Measurements from ENCODE around the gene MEGF11.

Gene MEGF11

GRCh38 chr15:65907661-65908060, 345.9 kb downstream of the MEGF11 start:
- Mint-ChIP-seq H3K27me3 (no peaks in the 10 kb centered on the region), H3K27ac (no peak overlapping the region), H3K36me3 (peaks cover 25% of the 10 kb centered on the region)

GRCh38 chr15:65906396-65906795, 347.2 kb downstream of the MEGF11 start:
- Mint-ChIP-seq H3K9me3 (no peaks in the 10 kb centered on the region), H3K4me1 (peaks cover 24% of the 10 kb centered on the region), H3K4me3 (no peak overlapping the region), H3K27me3 (no peaks in the 10 kb centered on the region), H3K27ac (no peak overlapping the region), H3K36me3 (peaks cover 24% of the 10 kb centered on the region)
- no peak for ATAC-seq

More at GRCh38 chr15:65907661-65908060, 345.9 kb downstream of the MEGF11 start:
- no peak overlapping the region for H3K4me3 Mint-ChIP-seq
- peaks cover 14% of the 10 kb centered on the region for H3K4me1 Mint-ChIP-seq
- H3K9me3 Mint-ChIP-seq = no peaks in the 10 kb centered on the region
- ATAC-seq = no peak

- no peak for ATAC-seq
- Mint-ChIP-seq H3K4me1 (peaks cover 24% of the 10 kb centered on the region), H3K27me3 (no peaks in the 10 kb centered on the region), H3K9me3 (no peaks in the 10 kb centered on the region), H3K4me3 (no peak overlapping the region), H3K27ac (peak overlapping the region; percentile 50), H3K36me3 (peaks cover 28% of the 10 kb centered on the region)
These were observed 349.2 kb downstream of the MEGF11 start for GRCh38 chr15:65904301-65904700.

GRCh38 chr15:65903296-65904073, 350.1 kb downstream of the MEGF11 start:
- peaks cover 25% of the 10 kb centered on the region for H3K36me3 Mint-ChIP-seq

GRCh38 chr15:65902373-65902772, 351.2 kb downstream of the MEGF11 start:
- Mint-ChIP-seq H3K36me3 (peaks cover 24% of the 10 kb centered on the region), H3K4me1 (peaks cover 24% of the 10 kb centered on the region), H3K27me3 (no peaks in the 10 kb centered on the region), H3K9me3 (no peaks in the 10 kb centered on the region), H3K27ac (peak overlapping the region; percentile 50), H3K4me3 (no peak overlapping the region)
- ATAC-seq = peak; percentile 96

More at GRCh38 chr15:65903296-65904073, 350.1 kb downstream of the MEGF11 start:
- ATAC-seq = no peak
- H3K4me1 Mint-ChIP-seq = peaks cover 24% of the 10 kb centered on the region
- no peaks in the 10 kb centered on the region for H3K27me3 Mint-ChIP-seq
- no peak overlapping the region for H3K4me3 Mint-ChIP-seq
- peak overlapping the region; percentile 50 for H3K27ac Mint-ChIP-seq
- no peaks in the 10 kb centered on the region for H3K9me3 Mint-ChIP-seq

GRCh38 chr15:65901836-65902235, 351.7 kb downstream of the MEGF11 start:
- no peaks in the 10 kb centered on the region for H3K9me3 Mint-ChIP-seq
- no peak overlapping the region for H3K4me3 Mint-ChIP-seq

GRCh38 chr15:65901336-65901735, 352.2 kb downstream of the MEGF11 start:
- Mint-ChIP-seq H3K4me3 (no peak overlapping the region), H3K27me3 (no peaks in the 10 kb centered on the region), H3K36me3 (peaks cover 22% of the 10 kb centered on the region), H3K4me1 (peaks cover 24% of the 10 kb centered on the region), H3K9me3 (no peaks in the 10 kb centered on the region), H3K27ac (no peak overlapping the region)
- ATAC-seq = no peak

More at GRCh38 chr15:65901836-65902235, 351.7 kb downstream of the MEGF11 start:
- Mint-ChIP-seq H3K4me1 (peaks cover 24% of the 10 kb centered on the region), H3K27me3 (no peaks in the 10 kb centered on the region), H3K27ac (peak overlapping the region; percentile 50), H3K36me3 (peaks cover 19% of the 10 kb centered on the region)
- no peak for ATAC-seq

GRCh38 chr15:65900488-65900887, 353.1 kb downstream of the MEGF11 start:
- ATAC-seq = no peak
- H3K9me3 Mint-ChIP-seq = no peaks in the 10 kb centered on the region
- H3K27ac Mint-ChIP-seq = no peak overlapping the region
- H3K36me3 Mint-ChIP-seq = peaks cover 24% of the 10 kb centered on the region
- no peaks in the 10 kb centered on the region for H3K27me3 Mint-ChIP-seq
- H3K4me3 Mint-ChIP-seq = no peak overlapping the region
- peaks cover 24% of the 10 kb centered on the region for H3K4me1 Mint-ChIP-seq

- H3K27me3 Mint-ChIP-seq = no peaks in the 10 kb centered on the region
- no peaks in the 10 kb centered on the region for H3K4me1 Mint-ChIP-seq
- ATAC-seq = no peak
- no peaks in the 10 kb centered on the region for H3K9me3 Mint-ChIP-seq
- H3K4me3 Mint-ChIP-seq = no peak overlapping the region
- H3K36me3 Mint-ChIP-seq = peaks cover 35% of the 10 kb centered on the region
- H3K27ac Mint-ChIP-seq = no peak overlapping the region
These were observed 357.3 kb downstream of the MEGF11 start for GRCh38 chr15:65896236-65896635.

GRCh38 chr15:65893060-65893459, 360.5 kb downstream of the MEGF11 start:
- Mint-ChIP-seq H3K9me3 (no peaks in the 10 kb centered on the region), H3K36me3 (peaks cover 38% of the 10 kb centered on the region), H3K4me3 (no peak overlapping the region), H3K4me1 (no peaks in the 10 kb centered on the region), H3K27ac (no peak overlapping the region), H3K27me3 (no peaks in the 10 kb centered on the region)
- no peak for ATAC-seq

GRCh38 chr15:65888981-65889380, 364.6 kb downstream of the MEGF11 start:
- Mint-ChIP-seq H3K4me3 (no peak overlapping the region), H3K36me3 (peaks cover 54% of the 10 kb centered on the region), H3K27ac (no peak overlapping the region), H3K9me3 (no peaks in the 10 kb centered on the region), H3K4me1 (peaks cover 19% of the 10 kb centered on the region), H3K27me3 (no peaks in the 10 kb centered on the region)
- ATAC-seq = no peak

- Mint-ChIP-seq H3K9me3 (no peaks in the 10 kb centered on the region), H3K27ac (no peak overlapping the region), H3K36me3 (peaks cover 67% of the 10 kb centered on the region), H3K4me3 (no peak overlapping the region), H3K4me1 (peaks cover 31% of the 10 kb centered on the region), H3K27me3 (no peaks in the 10 kb centered on the region)
- no peak for ATAC-seq
These were observed 366.0 kb downstream of the MEGF11 start for GRCh38 chr15:65887565-65887964.

GRCh38 chr15:65885668-65886218, 367.8 kb downstream of the MEGF11 start:
- Mint-ChIP-seq H3K9me3 (no peaks in the 10 kb centered on the region), H3K27me3 (no peaks in the 10 kb centered on the region), H3K4me1 (peaks cover 31% of the 10 kb centered on the region), H3K36me3 (peaks cover 58% of the 10 kb centered on the region), H3K27ac (peak overlapping the region; percentile 44), H3K4me3 (no peak overlapping the region)
- no peak for ATAC-seq

- no peak overlapping the region for H3K4me3 Mint-ChIP-seq
- peaks cover 57% of the 10 kb centered on the region for H3K36me3 Mint-ChIP-seq
- H3K4me1 Mint-ChIP-seq = peaks cover 31% of the 10 kb centered on the region
- no peaks in the 10 kb centered on the region for H3K27me3 Mint-ChIP-seq
- peak; percentile 64 for ATAC-seq
- peak overlapping the region; percentile 55 for H3K27ac Mint-ChIP-seq
- no peaks in the 10 kb centered on the region for H3K9me3 Mint-ChIP-seq
These were observed 369.0 kb downstream of the MEGF11 start for GRCh38 chr15:65884511-65884910.

- Mint-ChIP-seq H3K4me1 (peaks cover 31% of the 10 kb centered on the region), H3K27ac (peak overlapping the region; percentile 55), H3K4me3 (no peak overlapping the region), H3K9me3 (no peaks in the 10 kb centered on the region), H3K27me3 (no peaks in the 10 kb centered on the region), H3K36me3 (peaks cover 56% of the 10 kb centered on the region)
- ATAC-seq = no peak
These were observed 370.0 kb downstream of the MEGF11 start for GRCh38 chr15:65883571-65883970.
